HG03521 (cell line): ENCODE data around the gene TBC1D22A.
"Not testable (repeated sequence)": the region's sequence is repeated elsewhere in the genome, so short reads cannot be mapped to it uniquely, and the experiment has no call there.

ENCODE experiments used
- ATAC-seq: cut with Tn5 transposase; IDR thresholded peaks from one replicate; pipeline ENCODE4 v1.9.1; 2021; ENCODE audit warnings: mild to moderate bottlenecking, moderate library complexity; ENCODE audit not compliant: unreplicated experiment

The TBC1D22A gene

GRCh38 chr22:47124451-47124881 lies 362.0 kb downstream of the TBC1D22A start:
- ATAC-seq = no peak

DNA sequence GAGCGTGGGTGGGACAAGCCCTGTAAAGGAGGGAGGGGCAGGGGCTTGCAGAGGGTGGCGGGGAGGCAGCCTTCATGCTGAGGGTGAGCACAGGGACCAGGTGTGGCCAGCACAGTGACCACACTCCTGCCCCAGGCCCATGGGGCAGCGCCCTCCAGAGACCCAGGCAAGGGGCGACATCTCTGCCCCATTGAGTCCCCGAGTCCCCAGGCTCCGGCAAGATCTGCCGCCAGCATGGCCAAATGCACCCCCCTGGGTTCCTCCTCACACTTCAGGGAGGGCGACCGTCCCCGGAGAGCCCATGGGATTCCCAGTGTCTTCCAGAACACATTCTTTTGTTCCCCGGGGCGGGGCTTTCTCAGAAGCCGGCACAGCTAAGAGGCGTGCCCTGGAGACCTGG lies 362.5 kb downstream of the TBC1D22A start:
- ATAC-seq = no peak

DNA sequence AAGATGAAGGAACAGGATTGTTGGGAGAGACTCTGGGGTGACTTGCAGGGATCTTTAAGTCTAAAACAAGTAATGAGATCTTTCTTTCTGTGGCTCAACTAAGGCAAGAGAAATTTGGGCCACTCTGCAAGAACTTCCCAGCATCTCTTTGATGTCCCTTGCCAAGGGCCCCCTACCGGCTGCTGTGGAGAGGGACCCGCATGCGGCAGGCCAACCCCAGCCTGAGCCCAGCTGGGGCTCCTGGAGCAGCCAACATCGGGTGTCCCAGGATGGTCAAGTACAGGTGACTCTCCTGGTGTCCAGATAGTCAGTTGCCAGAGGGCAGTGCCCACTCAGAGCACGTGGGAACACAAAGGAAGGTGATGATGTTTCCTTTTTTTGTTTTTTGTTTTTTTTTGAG lies 363.2 kb downstream of the TBC1D22A start:
- ATAC-seq = no peak

DNA sequence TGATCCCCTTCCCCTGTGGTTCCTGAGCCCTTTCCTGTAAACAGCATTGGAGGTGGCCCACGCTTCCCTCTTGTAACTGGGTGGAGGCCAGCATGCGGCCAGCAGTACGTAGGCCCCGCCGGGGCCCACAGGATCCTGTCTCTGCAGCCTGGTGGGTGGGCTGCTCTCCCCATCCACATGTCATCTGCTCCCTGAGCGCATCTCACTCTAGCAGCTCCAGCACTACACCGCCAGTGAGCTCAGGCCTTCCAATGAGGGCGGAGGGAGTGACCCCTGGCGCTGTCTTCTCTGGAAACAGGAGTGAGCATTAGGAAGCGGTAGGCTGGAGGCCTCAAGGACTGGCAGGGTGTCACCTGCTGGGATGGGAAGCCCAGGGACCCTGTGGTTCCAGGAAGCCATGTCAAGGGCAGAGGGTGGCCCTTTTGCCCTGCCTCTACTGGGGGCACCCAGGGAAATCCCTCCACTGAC lies 363.9 kb downstream of the TBC1D22A start:
- ATAC-seq = no peak

DNA sequence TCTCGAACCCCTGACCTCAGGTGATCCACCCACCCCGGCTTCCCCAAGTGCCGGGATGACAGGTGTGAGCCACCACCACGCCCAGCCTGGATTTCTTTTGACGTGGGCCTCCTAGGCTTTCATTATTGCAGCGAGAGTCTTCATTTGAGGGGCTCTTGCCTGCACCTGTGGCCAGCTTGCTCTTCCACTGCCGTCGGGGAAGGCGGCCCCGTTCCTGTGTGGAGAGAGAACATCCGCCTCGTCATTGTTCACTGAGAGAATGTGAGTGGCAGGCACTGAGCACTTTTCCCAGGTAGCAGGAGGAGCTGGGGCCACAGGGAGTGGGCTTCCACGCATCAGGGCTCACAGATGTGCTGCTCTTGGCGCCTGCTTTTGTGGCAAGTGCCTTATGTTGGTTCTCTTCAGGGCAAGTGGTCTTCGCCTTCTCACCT lies 365.0 kb downstream of the TBC1D22A start:
- ATAC-seq = no peak

GRCh38 chr22:47128216-47128615 lies 365.8 kb downstream of the TBC1D22A start:
- ATAC-seq = no peak

GRCh38 chr22:47128622-47129215 lies 366.3 kb downstream of the TBC1D22A start:
- no peak for ATAC-seq

GRCh38 chr22:47129902-47130635 lies 367.6 kb downstream of the TBC1D22A start:
- no peak for ATAC-seq

DNA sequence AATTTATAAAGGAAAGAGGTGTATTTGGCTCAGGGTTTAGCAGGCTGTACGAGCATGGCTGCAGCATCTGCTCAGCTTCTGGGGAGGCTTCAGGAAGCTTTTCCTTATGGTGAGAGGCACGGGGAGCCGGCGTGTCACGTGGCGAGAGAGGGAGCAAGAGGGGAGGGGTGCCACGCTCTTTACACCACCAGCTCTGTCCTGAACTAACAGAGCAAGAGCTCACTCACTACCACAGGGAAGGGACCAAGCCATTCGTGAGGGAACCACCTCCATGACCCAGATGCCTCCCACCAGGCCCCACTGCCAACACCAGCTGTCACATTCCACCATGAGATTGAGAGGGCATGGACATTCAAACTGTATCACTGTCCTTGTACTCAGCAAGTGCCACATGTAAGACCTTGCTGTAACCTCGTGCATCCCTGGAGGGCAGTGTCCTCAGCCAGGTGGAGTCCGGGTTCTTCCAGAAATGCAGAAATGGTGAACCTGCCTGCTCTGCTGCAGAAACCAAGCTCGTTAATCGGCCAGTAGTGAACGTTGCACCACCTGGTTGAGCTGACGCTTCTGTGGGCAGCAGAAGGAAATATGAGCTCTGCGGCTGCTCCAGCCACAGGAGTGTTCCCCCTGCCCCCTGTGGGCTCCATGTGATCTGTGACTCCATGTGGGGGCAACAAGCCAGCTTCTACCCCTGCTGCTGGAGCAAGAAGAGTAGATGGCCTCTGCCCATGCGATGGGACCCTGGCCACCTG lies 368.6 kb downstream of the TBC1D22A start:
- ATAC-seq = no peak

- no peak for ATAC-seq
Observed at GRCh38 chr22:47131632-47132427, 369.4 kb downstream of the TBC1D22A start.

GRCh38 chr22:47132428-47132825 lies 370.0 kb downstream of the TBC1D22A start:
- ATAC-seq = no peak

- ATAC-seq = no peak
Observed at GRCh38 chr22:47133061-47133969, 370.9 kb downstream of the TBC1D22A start.

GRCh38 chr22:47134222-47134621 lies 371.8 kb downstream of the TBC1D22A start:
- no peak for ATAC-seq

GRCh38 chr22:47135338-47135737 lies 372.9 kb downstream of the TBC1D22A start:
- no peak for ATAC-seq

DNA sequence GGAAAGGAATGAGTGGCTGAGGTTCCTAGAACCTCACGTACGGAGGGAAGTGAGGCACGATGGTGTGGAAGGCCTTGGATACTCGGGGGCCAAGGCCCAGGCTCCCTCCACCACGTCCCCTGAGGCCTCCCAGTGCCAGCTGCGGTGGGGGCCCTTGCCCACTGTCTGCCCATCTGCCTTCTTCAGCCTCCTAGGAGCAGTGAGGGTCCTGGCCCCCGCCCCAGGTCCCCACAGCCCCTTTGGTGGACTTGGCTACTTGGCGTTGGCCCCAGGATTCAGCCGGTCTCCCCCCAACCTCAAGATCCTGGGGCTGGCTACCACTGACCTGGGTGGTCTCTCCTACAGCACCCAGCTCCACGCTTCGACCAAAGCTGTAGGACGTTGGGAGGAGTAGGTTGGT lies 373.6 kb downstream of the TBC1D22A start:
- ATAC-seq = no peak

DNA sequence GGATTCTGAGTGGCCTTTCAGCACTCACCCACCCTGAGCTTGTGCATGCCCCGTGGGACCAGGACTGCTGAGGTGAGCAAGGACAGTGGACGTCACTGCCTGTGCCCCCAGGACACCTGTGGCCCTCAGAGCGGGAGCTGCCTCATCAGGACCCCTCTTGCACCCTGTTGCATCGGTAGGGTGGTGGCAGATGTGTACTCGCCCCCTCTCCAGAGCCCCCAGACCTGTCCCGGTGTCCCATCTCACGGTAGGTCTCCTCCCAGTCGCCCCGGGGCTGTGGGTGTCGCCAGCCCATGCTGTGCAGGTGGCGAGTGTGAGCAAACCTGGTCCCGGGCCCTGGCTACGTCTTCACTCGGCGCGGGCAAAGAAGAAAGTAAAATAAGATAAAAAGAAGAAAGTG lies 374.2 kb downstream of the TBC1D22A start:
- no peak for ATAC-seq

DNA sequence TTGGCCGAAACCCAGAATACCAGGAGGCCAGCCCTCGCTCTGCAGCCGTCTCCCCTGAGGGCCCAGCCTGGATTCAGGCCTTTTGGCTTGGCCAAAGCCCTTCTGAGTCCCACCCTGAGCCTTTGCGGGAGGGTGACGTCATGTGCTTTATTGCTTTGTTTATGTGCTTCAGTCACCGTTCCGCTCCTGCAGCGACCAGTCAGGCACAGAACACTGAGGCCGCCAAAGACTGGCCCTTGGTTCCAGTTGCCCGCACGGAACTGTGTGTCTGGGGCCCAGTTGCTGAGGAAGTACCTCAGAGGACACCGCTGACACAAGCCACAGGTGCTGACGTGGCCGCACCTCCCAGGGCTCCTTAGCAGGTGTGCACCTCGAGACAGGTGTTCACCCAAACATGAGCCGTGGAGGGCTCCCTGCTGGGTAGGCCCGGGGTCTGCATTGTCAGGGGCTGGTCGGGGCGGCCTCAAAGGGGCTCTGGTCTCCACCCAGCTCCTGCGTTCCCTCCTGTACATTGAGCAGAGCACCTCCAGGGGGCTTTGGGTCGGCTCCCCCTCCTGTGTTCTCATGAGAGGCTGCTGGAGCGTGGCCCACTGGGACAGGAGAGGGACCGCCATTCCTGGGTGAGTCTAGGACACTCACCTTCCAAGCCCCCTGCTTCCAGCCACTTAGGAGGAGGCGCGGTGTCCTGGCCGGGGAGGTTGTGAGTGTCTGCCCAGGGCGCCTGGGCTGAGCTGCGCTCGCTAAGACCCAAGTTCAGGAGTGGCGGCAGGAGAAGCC lies 376.8 kb downstream of the TBC1D22A start:
- no peak for ATAC-seq

GRCh38 chr22:47139790-47140119 lies 377.3 kb downstream of the TBC1D22A start:
- ATAC-seq = no peak

DNA sequence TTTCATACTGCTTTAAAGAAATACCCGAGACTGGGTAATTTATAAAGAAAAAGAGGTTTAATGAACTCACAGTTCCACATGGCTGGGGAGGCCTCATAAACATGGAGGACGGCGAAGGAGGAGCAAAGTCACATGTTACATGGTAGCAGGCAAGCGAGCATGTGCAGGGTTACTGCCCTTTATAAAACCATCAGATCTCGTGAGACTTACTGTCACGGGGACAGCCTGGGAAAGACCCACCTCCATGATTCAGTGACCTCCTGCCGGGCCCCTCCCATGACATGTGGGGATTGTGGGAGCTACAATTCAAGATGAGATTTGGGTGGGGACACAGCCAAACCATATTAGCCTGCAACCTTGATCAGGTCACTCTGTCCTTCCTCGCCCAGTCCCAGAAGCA lies 378.5 kb downstream of the TBC1D22A start:
- not testable (repeated sequence) for ATAC-seq
